ENCODE data around the gene POLK. TPM values are rescaled to one million over a fixed set of nuclear protein-coding genes. Genes with fewer than 3 reads are reported as not detected.
A peak's percentile ranks its signal among the peaks of the same experiment; 100 is the strongest.

Gene POLK
- total and polyA plus RNA-seq, 8 donors = 3.7 to 145 (median 21.2) TPM

- peak; percentile 41 to 61 for DNase-seq
Measured at GRCh38 chr5:75622564-75622963, 110.9 kb downstream of the POLK start.

GRCh38 chr5:75623846-75624245, 112.2 kb downstream of the POLK start:
- intact Hi-C loops (cut with DNase I; ENCODE audit: low total_unique reads) = no loop called here
- Histone ChIP-seq H3K27me3 (no peaks in the 10 kb centered on the region), H3K4me1 (peaks cover 23 to 37% (median 33%) of the 10 kb centered on the region in 4 donors), H3K9me3 (no peaks in the 10 kb centered on the region), H3K27ac (peak overlapping the region in 4 of 5 donors; percentile 55 to 83 (median 67)), H3K36me3 (no peaks in the 10 kb centered on the region), H3K4me3 (no peak overlapping the region)
- DNase-seq = peak in 1 of 2 donors; percentile 32
- peak in 2 of 3 donors; percentile 14 to 71 for TF ChIP-seq POLR2AphosphoS5 (IDR thresholded peaks at IDR 0.05)
- no peak for TF ChIP-seq CTCF (IDR thresholded peaks at IDR 0.05)

More at GRCh38 chr5:75622564-75622963, 110.9 kb downstream of the POLK start:
- WGBS, 5 donors = 35 to 76% (median 49%) methylated on average over 4 of the region's 4 CpGs
- H3K27me3 ChIP-seq = no peaks in the 10 kb centered on the region
- intact Hi-C loops (cut with DNase I; ENCODE audit: low total_unique reads) = no loop called here
- TF ChIP-seq CTCF (IDR thresholded peaks at IDR 0.05) (no peak), POLR2A (IDR thresholded peaks at IDR 0.05) (no peak), POLR2AphosphoS5 (IDR thresholded peaks at IDR 0.05) (peak in 2 of 3 donors; percentile 72 to 81), EP300 (IDR thresholded peaks at IDR 0.05) (no peak)
- peak overlapping the region; percentile 55 to 83 (median 66) for H3K27ac ChIP-seq
- no peaks in the 10 kb centered on the region for H3K36me3 ChIP-seq
- no peaks in the 10 kb centered on the region for H3K9me3 ChIP-seq
- peaks cover 25 to 43% (median 35%) of the 10 kb centered on the region in 4 donors for H3K4me1 ChIP-seq
- H3K4me3 ChIP-seq = no peak overlapping the region

- TF ChIP-seq POLR2AphosphoS5 (IDR thresholded peaks at IDR 0.05) = no peak
- no peak for TF ChIP-seq CTCF (IDR thresholded peaks at IDR 0.05)
- TF ChIP-seq EP300 (IDR thresholded peaks at IDR 0.05) = no peak
- no peak for TF ChIP-seq POLR2A (IDR thresholded peaks at IDR 0.05)
Measured at GRCh38 chr5:75626959-75627358, 115.3 kb downstream of the POLK start.

GRCh38 chr5:75627801-75628200, 116.1 kb downstream of the POLK start:
- H3K9me3 ChIP-seq = no peaks in the 10 kb centered on the region
- no peaks in the 10 kb centered on the region for H3K36me3 ChIP-seq
- H3K27ac ChIP-seq = no peak overlapping the region
- TF ChIP-seq CTCF (IDR thresholded peaks at IDR 0.05) = no peak
- no peak for TF ChIP-seq EP300 (IDR thresholded peaks at IDR 0.05)
- TF ChIP-seq POLR2A (IDR thresholded peaks at IDR 0.05) = no peak
- TF ChIP-seq POLR2AphosphoS5 (IDR thresholded peaks at IDR 0.05) = no peak
- no peak for DNase-seq
- H3K27me3 ChIP-seq = no peaks in the 10 kb centered on the region
- WGBS, 5 donors = 92 to 100% (median 96%) methylated on average over 1 of the region's 1 CpG
- intact Hi-C loops (cut with DNase I; ENCODE audit: low total_unique reads) = no loop called here
- H3K4me3 ChIP-seq = no peak overlapping the region
- H3K4me1 ChIP-seq = peaks cover 0 to 20% (median 16%) of the 10 kb centered on the region in 4 donors

More at GRCh38 chr5:75626959-75627358, 115.3 kb downstream of the POLK start:
- intact Hi-C loops (cut with DNase I; ENCODE audit: low total_unique reads) = no loop called here
- Histone ChIP-seq H3K4me1 (peaks cover 6 to 25% (median 20%) of the 10 kb centered on the region in 4 donors), H3K36me3 (no peaks in the 10 kb centered on the region), H3K27me3 (no peaks in the 10 kb centered on the region), H3K4me3 (no peak overlapping the region), H3K9me3 (no peaks in the 10 kb centered on the region), H3K27ac (no peak overlapping the region)
- DNase-seq = no peak
